K562 (cell line): ENCODE results near the gene TMEM53. TPM values are rescaled to one million over a fixed set of nuclear protein-coding genes. Genes with fewer than 3 reads are reported as not detected.
A peak's percentile ranks its signal among the peaks of the same experiment; 100 is the strongest.

Experiments used
- ARID1B ChIP-seq: fragments of 450-650 bp; IDR thresholded peaks from 2 replicates; pipeline ENCODE4 v1.6.1; 2016; ENCODE audit warnings: antibody characterized with exemption, mild to moderate bottlenecking, inconsistent platforms
- DMBX1 ChIP-seq: fragments of 250-450 bp; sonication (Bioruptor Pico); IDR thresholded peaks from 2 replicates; pipeline ENCODE4 v1.8.0; 2022; ENCODE audit warnings: inconsistent platforms, mild to moderate bottlenecking, moderate library complexity, borderline replicate concordance
- EP300 ChIP-seq: IDR thresholded peaks from 2 replicates; pipeline ENCODE4 v1.6.1; 2012; ENCODE audit warnings: low read length, improper control_type of control experiment
- ETV6 ChIP-seq, 3 experiments: fragments of 150-350 bp in 1 of 3; sonication (generic) in 1 of 3; formaldehyde crosslinking in 1 of 3; IDR thresholded peaks; 2 replicates each; pipeline versions ENCODE4 v1.6.1 to v1.8.0; 2014 to 2022; ENCODE audit warnings: borderline replicate concordance in 2 of 3, low read depth in 2 of 3, antibody characterized with exemption in 1 of 3, low read length in 1 of 3, mild to moderate bottlenecking in 1 of 3, missing genetic modification reagents in 1 of 3
- HOMEZ ChIP-seq: fragments of 250-450 bp; sonication (Bioruptor Pico); IDR thresholded peaks from 2 replicates; pipeline ENCODE4 v1.4.0; 2020; ENCODE audit warnings: mild to moderate bottlenecking, moderate library complexity
- REST ChIP-seq, 2 experiments: fragments of 450-650 bp; formaldehyde crosslinking in 1 of 2; IDR thresholded peaks; 2 replicates each; pipeline versions ENCODE4 v1.4.0 to v1.6.1; 2014 to 2020; ENCODE audit warnings: mild to moderate bottlenecking in 2 of 2, borderline replicate concordance in 1 of 2, low read depth in 1 of 2
- SIN3A ChIP-seq, 2 experiments: fragments of 150-350 bp in 1 of 2; IDR thresholded peaks; 2 replicates each; pipeline ENCODE4 v1.6.1; 2011 to 2016; ENCODE audit warnings: borderline replicate concordance in 2 of 2, low read depth in 2 of 2, low read length in 2 of 2, mild to moderate bottlenecking in 2 of 2, moderate library complexity in 2 of 2; ENCODE audit not compliant: control insufficient read depth in 1 of 2
- TEAD4 ChIP-seq, 2 experiments: sonication (generic) in 1 of 2; formaldehyde crosslinking in 1 of 2; IDR thresholded peaks; 2 replicates each; pipeline versions ENCODE4 v1.6.1 to v1.8.0; 2012 to 2022; ENCODE audit warnings: borderline replicate concordance in 1 of 2, inconsistent platforms in 1 of 2, low read length in 1 of 2, mild to moderate bottlenecking in 1 of 2, missing genetic modification reagents in 1 of 2
- XRCC4 ChIP-seq: IDR thresholded peaks from one replicate; pipeline ENCODE4 v1.6.1; 2011; ENCODE audit not compliant: insufficient read depth, insufficient read length; ENCODE audit errors: extremely low read depth
- ZFP36 ChIP-seq: fragments of 150-350 bp; IDR thresholded peaks from 2 replicates; pipeline ENCODE4 v1.6.1; 2018; ENCODE audit warnings: low read length, low read depth; ENCODE audit not compliant: partially characterized antibody
- ZMIZ1 ChIP-seq, 2 experiments: fragments of 150-350 bp in 1 of 2; IDR thresholded peaks; 2 replicates each; pipeline ENCODE4 v1.6.1; 2012 to 2016; ENCODE audit warnings: low read depth in 2 of 2, low read length in 2 of 2, mild to moderate bottlenecking in 1 of 2, moderate library complexity in 1 of 2
- ZNF311 ChIP-seq: fragments of 250-450 bp; sonication (Bioruptor Pico); IDR thresholded peaks from 2 replicates; pipeline ENCODE4 v1.4.0; 2020; ENCODE audit warnings: mild to moderate bottlenecking, moderate library complexity
- polyA plus RNA-seq, 8 experiments: library from polyadenylated mRNA; depleted of rRNA in 4 of 8; stranded (reverse) in 5 of 8; unstranded in 3 of 8; fragments of >200 nt; fragmentation: Nextera tagmentation in 2 of 8; fragmentation: Illumina TruSeq in 1 of 8; extraction: Ambion mirVana in 2 of 8; extraction: Trizol in 1 of 8; gene quantifications; 2 replicates each; pipeline versions ENCODE4 v1.2.1 to v1.2.3, GENCODE V29; 2011 to 2014; ENCODE audit warnings: inconsistent platforms in 1 of 8, missing spikeins in 1 of 8
- total RNA-seq, 7 experiments: library from RNA; depleted of rRNA in 6 of 7; stranded (reverse); fragments of >200 nt in 6 of 7; fragmentation: Illumina TruSeq in 2 of 7; extraction: Trizol in 2 of 7; gene quantifications; 2 replicates each; pipeline versions ENCODE4 v1.2.1 to v1.2.3, GENCODE V29; 2011 to 2021; ENCODE audit warnings: low replicate concordance in 1 of 7

The TMEM53 gene
- total and polyA plus RNA-seq, 9 of the 15 experiments (the other 6 are each of a cell fraction or from before 2014, with no cell fraction given) = 0.23 to 3.7 (median 2.0) TPM

- TF ChIP-seq ARID1B (peak; percentile 81), DMBX1 (no peak), ZMIZ1 (IDR thresholded peaks at IDR 0.05; ENCODE audit: low read depth in 2 of 2, low read length in 2 of 2) (0 out of 4 replicates have a peak, but pooled peaks of 1 of the 2 experiments have one; percentile 10), ZNF311 (CRISPR knock-in tag) (no peak), HOMEZ (CRISPR knock-in tag) (no peak), ZFP36 (no peak), XRCC4 (no peak), REST (IDR thresholded peaks at IDR 0.05; ENCODE audit: borderline replicate concordance) (no peak), REST (CRISPR knock-in tag; IDR thresholded peaks at IDR 0.05; ENCODE audit: low read depth) (no peak), TEAD4 (IDR thresholded peaks at IDR 0.05; ENCODE audit: low read length) (peak; percentile 72), TEAD4 (CRISPR knock-in tag; IDR thresholded peaks at IDR 0.05; ENCODE audit: borderline replicate concordance) (no peak), EP300 (peak; percentile 35; the same call in 1 of the 2 replicates), ETV6 (IDR thresholded peaks at IDR 0.05; ENCODE audit: borderline replicate concordance in 1 of 2, low read depth in 2 of 2, low read length in 1 of 2) (no peak), ETV6 (CRISPR knock-in tag; IDR thresholded peaks at IDR 0.05; ENCODE audit: borderline replicate concordance) (no peak), SIN3A (IDR thresholded peaks at IDR 0.05; ENCODE audit: borderline replicate concordance in 2 of 2, control insufficient read depth in 1 of 2, low read depth in 2 of 2, low read length in 2 of 2) (peak in 1 of 2 experiments; percentile 37; a peak in 1 of 4 replicates)
Observed at GRCh38 chr1:44632598-44632997, 41.7 kb downstream of the TMEM53 start (continued).
